H1 (cell line): ENCODE data around the gene RPL41. TPM values are rescaled to one million over a fixed set of nuclear protein-coding genes. Genes with fewer than 3 reads are reported as not detected.

Experiments used
- CTCF ChIA-PET: fragments of 300-600 bp; sonication (Branson Sonifier 250); formaldehyde crosslinking; loops from one replicate; lab custom pipeline; 2021; ENCODE audit not compliant: partially characterized antibody; lab: Charles Lee
- POLR2A ChIA-PET: fragments of 300-600 bp; sonication (Branson Sonifier 250); formaldehyde crosslinking; loops from one replicate; lab custom pipeline; 2021; ENCODE audit warnings: inconsistent platforms; ENCODE audit not compliant: partially characterized antibody; lab: Charles Lee
- DNase-seq, 2 experiments: peaks; one replicate each; pipeline versions ENCODE4 v3.0.0 to v3.0.0-alpha.2; 2010 to 2022; ENCODE audit warnings: low spot score in 2 of 2, low read depth in 1 of 2, mixed read lengths in 1 of 2
- FAIRE-seq: peaks from 2 replicates; lab custom pipeline; 2011; peaks lifted over from hg19 to GRCh38; lab: Jason Lieb, UNC
- H2AFZ ChIP-seq: 2 replicates; pipeline ENCODE4 v1.8.1; 2012; ENCODE audit warnings: low read length, inconsistent platforms
- H2AK5ac ChIP-seq: 2 replicates; pipeline ENCODE4 v1.6.1; 2013; ENCODE audit warnings: low read depth, low read length
- H2BK120ac ChIP-seq: replicated peaks from 2 replicates; pipeline ENCODE3; 2013; ENCODE audit warnings: low read depth, low read length, inconsistent platforms
- H2BK12ac ChIP-seq: 2 replicates; pipeline ENCODE4 v1.6.1; 2013; ENCODE audit warnings: low read depth, low read length
- H2BK15ac ChIP-seq: 2 replicates; pipeline ENCODE4 v1.6.1; 2013; ENCODE audit warnings: low read length
- H2BK20ac ChIP-seq: 2 replicates; pipeline ENCODE4 v1.6.1; 2013; ENCODE audit warnings: low read length
- H2BK5ac ChIP-seq: 2 replicates; pipeline ENCODE4 v1.6.1; 2013; ENCODE audit warnings: low read depth, low read length
- H3K14ac ChIP-seq: 2 replicates; pipeline ENCODE4 v1.6.1; 2013; ENCODE audit warnings: inconsistent platforms; ENCODE audit not compliant: insufficient read length
- H3K18ac ChIP-seq: 2 replicates; pipeline ENCODE4 v1.6.1; 2013; ENCODE audit warnings: low read length; ENCODE audit errors: extremely low read depth
- H3K23ac ChIP-seq: 2 replicates; pipeline ENCODE4 v1.6.1; 2013; ENCODE audit warnings: inconsistent platforms; ENCODE audit not compliant: insufficient read length
- H3K23me2 ChIP-seq: 2 replicates; pipeline ENCODE4 v1.6.1; 2013; ENCODE audit warnings: low read depth, low read length
- H3K27ac ChIP-seq: 2 replicates; pipeline ENCODE4 v1.6.1; 2011; ENCODE audit warnings: low read depth, low read length, inconsistent platforms
- H3K27me3 ChIP-seq, 4 experiments: replicated peaks in 1 of 4; 1 replicate in 1 of 4; 2 replicates in 3 of 4; pipeline versions ENCODE4 v1.6.1 to v1.8.1; 2011 to 2013; ENCODE audit warnings: low read length in 3 of 4, mild to moderate bottlenecking in 3 of 4, inconsistent platforms in 2 of 4, mixed read lengths in 2 of 4, moderate library complexity in 1 of 4; ENCODE audit not compliant: control insufficient read depth in 3 of 4, insufficient read depth in 3 of 4; ENCODE audit errors: extremely low read depth in 1 of 4
- H3K36me3 ChIP-seq, 4 experiments: 2 replicates each; pipeline versions ENCODE4 v1.6.1 to v1.8.1; 2011 to 2013; ENCODE audit warnings: mild to moderate bottlenecking in 4 of 4, low read length in 3 of 4, moderate library complexity in 2 of 4, control low read depth in 1 of 4, inconsistent platforms in 1 of 4; ENCODE audit not compliant: insufficient read depth in 4 of 4, control insufficient read depth in 2 of 4
- H3K4ac ChIP-seq: replicated peaks from 2 replicates; pipeline ENCODE3; 2013; ENCODE audit warnings: low read length, low read depth, mixed read lengths, inconsistent platforms; ENCODE audit not compliant: insufficient read length
- H3K4me1 ChIP-seq, 4 experiments: replicated peaks in 1 of 4; 1 replicate in 1 of 4; 2 replicates in 3 of 4; pipeline versions ENCODE4 v1.6.1 to v1.8.1; 2011 to 2013; ENCODE audit warnings: low read length in 3 of 4, inconsistent platforms in 2 of 4, mixed read lengths in 1 of 4; ENCODE audit not compliant: insufficient read depth in 4 of 4, control insufficient read depth in 3 of 4
- H3K4me2 ChIP-seq, 2 experiments: 2 replicates each; pipeline versions ENCODE4 v1.6.1 to v1.8.1; 2011 to 2013; ENCODE audit warnings: low read depth in 2 of 2, low read length in 2 of 2, control low read depth in 1 of 2, inconsistent platforms in 1 of 2, mild to moderate bottlenecking in 1 of 2; ENCODE audit not compliant: insufficient read depth in 1 of 2
- H3K4me3 ChIP-seq, 4 experiments: fragments of 200-600, 300-600 bp in 1 of 4; sonication (generic), shearing (Covaris generic), sonication (Bioruptor Twin) in 1 of 4; 2 replicates each; pipeline versions ENCODE4 v1.5.1 to v1.8.1; 2011 to 2016; ENCODE audit warnings: low read length in 4 of 4, low read depth in 3 of 4, control low read depth in 2 of 4, inconsistent platforms in 2 of 4, mild to moderate bottlenecking in 2 of 4, mixed read lengths in 1 of 4, moderate library complexity in 1 of 4; ENCODE audit not compliant: insufficient read depth in 2 of 4; ENCODE audit errors: extremely low read depth in 1 of 4
- H3K56ac ChIP-seq: replicated peaks from 2 replicates; pipeline ENCODE3; 2013; ENCODE audit warnings: low read depth, mild to moderate bottlenecking, mixed read lengths, low read length, inconsistent platforms; ENCODE audit not compliant: insufficient read length
- H3K79me1 ChIP-seq: 2 replicates; pipeline ENCODE4 v1.6.1; 2013; ENCODE audit warnings: low read depth, low read length, control low read depth
- H3K79me2 ChIP-seq, 2 experiments: 2 replicates each; pipeline versions ENCODE4 v1.6.1 to v1.8.1; 2012 to 2013; ENCODE audit warnings: low read length in 2 of 2, mild to moderate bottlenecking in 2 of 2, inconsistent platforms in 1 of 2; ENCODE audit not compliant: insufficient read depth in 2 of 2, control insufficient read depth in 1 of 2
- H3K9ac ChIP-seq, 4 experiments: replicated peaks in 1 of 4; 1 replicate in 1 of 4; 2 replicates in 3 of 4; pipeline versions ENCODE4 v1.6.1 to v1.8.1; 2011 to 2013; ENCODE audit warnings: low read depth in 3 of 4, low read length in 3 of 4, control low read depth in 2 of 4, mild to moderate bottlenecking in 2 of 4, moderate library complexity in 2 of 4, inconsistent platforms in 1 of 4; ENCODE audit errors: extremely low read depth in 1 of 4
- H3K9me3 ChIP-seq, 2 experiments: 2 replicates each; pipeline versions ENCODE4 v1.6.1 to v1.8.1; 2012 to 2013; ENCODE audit warnings: mild to moderate bottlenecking in 2 of 2, moderate library complexity in 2 of 2, control low read depth in 1 of 2, inconsistent platforms in 1 of 2, low read depth in 1 of 2, low read length in 1 of 2, mixed read lengths in 1 of 2; ENCODE audit not compliant: insufficient read depth in 2 of 2
- H4K20me1 ChIP-seq, 2 experiments: replicated peaks in 1 of 2; 2 replicates each; pipeline versions ENCODE3 to v1.8.1; 2011 to 2013; ENCODE audit warnings: inconsistent platforms in 2 of 2, low read length in 2 of 2, mild to moderate bottlenecking in 1 of 2; ENCODE audit not compliant: insufficient read depth in 2 of 2, control insufficient read depth in 1 of 2
- H4K5ac ChIP-seq: 2 replicates; pipeline ENCODE4 v1.6.1; 2013; ENCODE audit warnings: low read length, low read depth, mixed read lengths, inconsistent platforms; ENCODE audit not compliant: insufficient read length
- H4K8ac ChIP-seq: 2 replicates; pipeline ENCODE4 v1.8.0; 2013; ENCODE audit warnings: mild to moderate bottlenecking, moderate library complexity, low read length, inconsistent platforms; ENCODE audit not compliant: insufficient read depth; ENCODE audit errors: extremely low read depth
- H4K91ac ChIP-seq: replicated peaks from 2 replicates; pipeline ENCODE3; 2013; ENCODE audit warnings: low read length, mixed read lengths, inconsistent platforms; ENCODE audit not compliant: insufficient read length
- BRCA1 ChIP-seq: IDR thresholded peaks from 2 replicates; pipeline ENCODE4 v1.6.1; 2012; ENCODE audit warnings: low read depth, low read length, improper control_type of control experiment
- CEBPB ChIP-seq: IDR thresholded peaks from 2 replicates; pipeline ENCODE4 v1.6.1; 2012; ENCODE audit warnings: low read depth, low read length
- KDM1A ChIP-seq: fragments of 200-600, 300-600 bp; sonication (generic); IDR thresholded peaks from 2 replicates; pipeline ENCODE4 v1.7.1; 2016; ENCODE audit warnings: mild to moderate bottlenecking, low read length, borderline replicate concordance
- RAD21 ChIP-seq, 2 experiments: IDR thresholded peaks in 1 of 2; conservative IDR thresholded peaks in 1 of 2; 2 replicates each; pipeline ENCODE4 v1.6.1; 2011; ENCODE audit warnings: low read depth in 2 of 2, low read length in 2 of 2, improper control_type of control experiment in 1 of 2, inconsistent platforms in 1 of 2, mild to moderate bottlenecking in 1 of 2, moderate library complexity in 1 of 2
- RFX5 ChIP-seq: IDR thresholded peaks from 2 replicates; pipeline ENCODE4 v1.6.1; 2011; ENCODE audit warnings: low read depth, low read length, improper control_type of control experiment, borderline replicate concordance
- RNF2 ChIP-seq: fragments of 200-900, 300-1000 bp; sonication (generic); IDR thresholded peaks from 2 replicates; pipeline ENCODE4 v1.7.1; 2016; ENCODE audit warnings: borderline replicate concordance, low read depth, mild to moderate bottlenecking, antibody characterized with exemption, low read length; ENCODE audit not compliant: poor library complexity, severe bottlenecking; ENCODE audit errors: missing control alignments
- RXRA ChIP-seq: IDR thresholded peaks from 2 replicates; pipeline ENCODE4 v1.6.1; 2011; ENCODE audit warnings: low read depth, mild to moderate bottlenecking, low read length, moderate library complexity; ENCODE audit not compliant: insufficient read depth
- SP1 ChIP-seq: IDR thresholded peaks from 2 replicates; pipeline ENCODE4 v1.6.1; 2011; ENCODE audit warnings: low read depth, low read length
- SUZ12 ChIP-seq: fragments of 200-600 bp; sonication (generic); IDR thresholded peaks from 2 replicates; pipeline ENCODE4 v1.6.1; 2012; ENCODE audit warnings: mild to moderate bottlenecking, inconsistent platforms, low read length, moderate library complexity, mixed read lengths
- TCF12 ChIP-seq: IDR thresholded peaks from 2 replicates; pipeline ENCODE4 v1.6.1; 2011; ENCODE audit warnings: low read depth, mild to moderate bottlenecking, low read length
- WGBS, 2 experiments: shearing (Covaris generic) in 1 of 2; methylation state at CpG; one replicate each; pipeline versions ENCODE4 v1.1.6 to v1.1.7; 2013 to 2015; ENCODE audit warnings: low lambda C conversion rate in 2 of 2, mixed read lengths in 2 of 2, inconsistent platforms in 1 of 2, low coverage in 1 of 2, missing lambda C conversion rate in 1 of 2; ENCODE audit not compliant: insufficient replicate concordance in 2 of 2, insufficient coverage in 1 of 2, insufficient read length in 1 of 2; ENCODE audit errors: extremely low coverage in 1 of 2, missing lambda C conversion rate in 1 of 2; 5-methylcytosine and 5-hydroxymethylcytosine counted together
- polyA plus RNA-seq, 7 experiments: library from polyadenylated mRNA; depleted of rRNA in 3 of 7; stranded (reverse) in 5 of 7; unstranded in 2 of 7; fragments of >200 nt in 5 of 7; fragments of 200-250 nt in 2 of 7; gene quantifications; 1 replicate in 5 of 7; 2 replicates in 1 of 7; 4 replicates in 1 of 7; pipeline versions ENCODE4 v1.2.1 to v1.2.3, GENCODE V29; 2011 to 2013; ENCODE audit warnings: missing spikeins in 2 of 7, mixed read lengths in 2 of 7
- total RNA-seq: library from RNA; stranded (reverse); fragmentation: NEBNext Ultra II Directional; extraction: Animal tissue kit (Norgen Biotek cat#: 25700); gene quantifications from 2 replicates; pipeline ENCODE4 v1.2.1, GENCODE V29; 2021
- TF ChIP-seq, protein P1 (sequence below), 3 experiments: IDR thresholded peaks; 1 replicate in 2 of 3; 2 replicates in 1 of 3; pipeline versions ENCODE4 v1.5.1 to v1.6.1; 2011; ENCODE audit warnings: low read length in 3 of 3, mild to moderate bottlenecking in 3 of 3, inconsistent platforms in 2 of 3, low read depth in 1 of 3, moderate library complexity in 1 of 3; ENCODE audit not compliant: insufficient read depth in 1 of 3; ENCODE audit errors: control extremely low read depth in 1 of 3

Gene RPL41
- total and polyA plus RNA-seq, 2 of the 8 experiments (the other 6 are each of a cell fraction or from before 2014, with no cell fraction given): 4,440 to 16,488 TPM

DNA sequence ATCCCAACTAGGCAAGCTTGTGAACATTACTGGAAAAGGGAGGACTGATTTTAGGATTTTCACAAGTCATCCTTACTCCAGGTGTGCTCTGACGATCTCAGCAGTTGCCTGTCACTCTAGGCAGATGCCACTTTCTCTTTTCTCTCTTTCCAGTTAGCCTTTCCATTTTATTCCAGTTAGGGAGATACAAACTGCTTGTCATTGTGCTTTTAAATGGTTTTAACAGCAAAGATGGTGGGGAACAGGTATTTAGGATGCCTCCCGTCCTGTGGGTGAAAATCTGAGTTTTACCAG, 10.9 kb upstream of the RPL41 start:
- H3K14ac ChIP-seq: no peak overlapping the region
- H3K36me3 ChIP-seq: peaks cover 28 to 60% (median 48%) of the 10 kb centered on the region in 4 experiments
- no peak overlapping the region for H2AFZ ChIP-seq
- peaks cover 8% of the 10 kb centered on the region for H3K23me2 ChIP-seq
- H3K27me3 ChIP-seq: no peaks in the 10 kb centered on the region
- H2AK5ac ChIP-seq: no peak overlapping the region
- no peak overlapping the region for H2BK120ac ChIP-seq
- DNase-seq: no peak
- WGBS, 2 experiments: 64% methylated on average over 2 of the region's 2 CpGs; no CpG with 5 or more reads in 1 of the 2 experiments
- no peak overlapping the region for H4K91ac ChIP-seq
- H4K5ac ChIP-seq: no peak overlapping the region
- H4K20me1 ChIP-seq: peaks cover 4 to 5% of the 10 kb centered on the region in 2 experiments
- H3K4me3 ChIP-seq: peak overlapping the region; percentile 81 to 95 (median 92)
- H3K79me2 ChIP-seq: peaks cover 21 to 31% of the 10 kb centered on the region in 2 experiments
- H3K56ac ChIP-seq: no peak overlapping the region
- H3K9me3 ChIP-seq: no peaks in the 10 kb centered on the region
- no peak overlapping the region for H3K27ac ChIP-seq
- no peak overlapping the region for H2BK20ac ChIP-seq
- H3K23ac ChIP-seq: no peak overlapping the region
- peaks cover 0 to 9% (median 3%) of the 10 kb centered on the region in 4 experiments; a peak in 5 of 7 replicates for H3K4me1 ChIP-seq
- CTCF ChIA-PET: interaction anchor here (0.9 to 7.2 kb wide), 6 partner anchors 10 to 117 kb away, joined by 3 to 34 read pairs (median 14); partner anchors contain the start of genes ERBB3, RNF41 and ZC3H10
- no peak overlapping the region for H2BK5ac ChIP-seq
- FAIRE-seq: no peak
- peak overlapping the region; percentile 85 to 99 for H3K4me2 ChIP-seq
- no peak overlapping the region for H2BK12ac ChIP-seq
- H4K8ac ChIP-seq: no peak overlapping the region
- peak overlapping the region; percentile 75 to 94 (median 90) for H3K9ac ChIP-seq
- H3K4ac ChIP-seq: no peak overlapping the region
- POLR2A ChIA-PET: interaction anchor here (1.3 to 11.1 kb wide), 15 partner anchors 7 to 274 kb away, joined by 3 to 267 read pairs (median 20); partner anchors contain the start of genes CNPY2, ERBB3, ESYT1 and MYL6
- H2BK15ac ChIP-seq: no peak overlapping the region
- H3K79me1 ChIP-seq: 0 out of 2 replicates have a peak, but pooled peaks cover 2% of the 10 kb centered on the region
- no peak overlapping the region for H3K18ac ChIP-seq
- TF ChIP-seq BRCA1: no peak
- TF ChIP-seq, protein P1, sequence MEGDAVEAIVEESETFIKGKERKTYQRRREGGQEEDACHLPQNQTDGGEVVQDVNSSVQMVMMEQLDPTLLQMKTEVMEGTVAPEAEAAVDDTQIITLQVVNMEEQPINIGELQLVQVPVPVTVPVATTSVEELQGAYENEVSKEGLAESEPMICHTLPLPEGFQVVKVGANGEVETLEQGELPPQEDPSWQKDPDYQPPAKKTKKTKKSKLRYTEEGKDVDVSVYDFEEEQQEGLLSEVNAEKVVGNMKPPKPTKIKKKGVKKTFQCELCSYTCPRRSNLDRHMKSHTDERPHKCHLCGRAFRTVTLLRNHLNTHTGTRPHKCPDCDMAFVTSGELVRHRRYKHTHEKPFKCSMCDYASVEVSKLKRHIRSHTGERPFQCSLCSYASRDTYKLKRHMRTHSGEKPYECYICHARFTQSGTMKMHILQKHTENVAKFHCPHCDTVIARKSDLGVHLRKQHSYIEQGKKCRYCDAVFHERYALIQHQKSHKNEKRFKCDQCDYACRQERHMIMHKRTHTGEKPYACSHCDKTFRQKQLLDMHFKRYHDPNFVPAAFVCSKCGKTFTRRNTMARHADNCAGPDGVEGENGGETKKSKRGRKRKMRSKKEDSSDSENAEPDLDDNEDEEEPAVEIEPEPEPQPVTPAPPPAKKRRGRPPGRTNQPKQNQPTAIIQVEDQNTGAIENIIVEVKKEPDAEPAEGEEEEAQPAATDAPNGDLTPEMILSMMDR (IDR thresholded peaks at IDR 0.05; ENCODE audit: control extremely low read depth in 1 of 3, insufficient read depth in 1 of 3, low read depth in 1 of 3, low read length in 3 of 3): no peak
- TF ChIP-seq SUZ12: no peak
- no peak for TF ChIP-seq TCF12
- TF ChIP-seq SP1: no peak
- no peak for TF ChIP-seq KDM1A
- no peak for TF ChIP-seq RXRA
- TF ChIP-seq CEBPB: no peak
- no peak for TF ChIP-seq RAD21 (IDR thresholded peaks at IDR 0.05 in 1 of 2, conservative IDR thresholded peaks at IDR 0.05 in 1 of 2; ENCODE audit: low read depth in 2 of 2, low read length in 2 of 2)
- no peak for TF ChIP-seq RFX5
- no peak for TF ChIP-seq RNF2
